Liver (tissue), 2 donors: Measurements from ENCODE around the gene SHLD1.

Experiments
- GABPA ChIP-seq, 2 donors: IDR thresholded peaks in 1 of 2; conservative IDR thresholded peaks in 1 of 2; 2 replicates each; pipeline ENCODE4 v1.6.1; 2016; ENCODE audit warnings: antibody characterized with exemption in 2 of 2, mild to moderate bottlenecking in 1 of 2, moderate library complexity in 1 of 2
- HNF4G ChIP-seq: IDR thresholded peaks from 2 replicates; pipeline ENCODE4 v1.6.1; 2016; ENCODE audit warnings: antibody characterized with exemption
- JUND ChIP-seq, 2 donors: IDR thresholded peaks; 2 replicates each; pipeline ENCODE4 v1.6.1; 2016; ENCODE audit warnings: antibody characterized with exemption in 2 of 2
- NR2F2 ChIP-seq: IDR thresholded peaks from 2 replicates; pipeline ENCODE4 v1.6.1; 2016; ENCODE audit warnings: antibody characterized with exemption
- RAD21 ChIP-seq, 2 donors: IDR thresholded peaks; 2 replicates each; pipeline ENCODE4 v1.6.1; 2016; ENCODE audit warnings: antibody characterized with exemption in 2 of 2, mild to moderate bottlenecking in 2 of 2
- TF ChIP-seq, protein P1 (sequence below): IDR thresholded peaks from 2 replicates; pipeline ENCODE4 v1.6.1; 2016; ENCODE audit warnings: antibody characterized with exemption, mild to moderate bottlenecking
- donor health status: healthy.

- TF ChIP-seq NR2F2 (no peak), JUND (IDR thresholded peaks at IDR 0.05) (no peak), HNF4G (no peak), GABPA (IDR thresholded peaks at IDR 0.05 in 1 of 2, conservative IDR thresholded peaks at IDR 0.05 in 1 of 2) (no peak), RAD21 (IDR thresholded peaks at IDR 0.05) (no peak)
- TF ChIP-seq, protein P1, sequence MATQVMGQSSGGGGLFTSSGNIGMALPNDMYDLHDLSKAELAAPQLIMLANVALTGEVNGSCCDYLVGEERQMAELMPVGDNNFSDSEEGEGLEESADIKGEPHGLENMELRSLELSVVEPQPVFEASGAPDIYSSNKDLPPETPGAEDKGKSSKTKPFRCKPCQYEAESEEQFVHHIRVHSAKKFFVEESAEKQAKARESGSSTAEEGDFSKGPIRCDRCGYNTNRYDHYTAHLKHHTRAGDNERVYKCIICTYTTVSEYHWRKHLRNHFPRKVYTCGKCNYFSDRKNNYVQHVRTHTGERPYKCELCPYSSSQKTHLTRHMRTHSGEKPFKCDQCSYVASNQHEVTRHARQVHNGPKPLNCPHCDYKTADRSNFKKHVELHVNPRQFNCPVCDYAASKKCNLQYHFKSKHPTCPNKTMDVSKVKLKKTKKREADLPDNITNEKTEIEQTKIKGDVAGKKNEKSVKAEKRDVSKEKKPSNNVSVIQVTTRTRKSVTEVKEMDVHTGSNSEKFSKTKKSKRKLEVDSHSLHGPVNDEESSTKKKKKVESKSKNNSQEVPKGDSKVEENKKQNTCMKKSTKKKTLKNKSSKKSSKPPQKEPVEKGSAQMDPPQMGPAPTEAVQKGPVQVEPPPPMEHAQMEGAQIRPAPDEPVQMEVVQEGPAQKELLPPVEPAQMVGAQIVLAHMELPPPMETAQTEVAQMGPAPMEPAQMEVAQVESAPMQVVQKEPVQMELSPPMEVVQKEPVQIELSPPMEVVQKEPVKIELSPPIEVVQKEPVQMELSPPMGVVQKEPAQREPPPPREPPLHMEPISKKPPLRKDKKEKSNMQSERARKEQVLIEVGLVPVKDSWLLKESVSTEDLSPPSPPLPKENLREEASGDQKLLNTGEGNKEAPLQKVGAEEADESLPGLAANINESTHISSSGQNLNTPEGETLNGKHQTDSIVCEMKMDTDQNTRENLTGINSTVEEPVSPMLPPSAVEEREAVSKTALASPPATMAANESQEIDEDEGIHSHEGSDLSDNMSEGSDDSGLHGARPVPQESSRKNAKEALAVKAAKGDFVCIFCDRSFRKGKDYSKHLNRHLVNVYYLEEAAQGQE, result no peak
Observed at GRCh38 chr20:5863040-5863833, 113.0 kb downstream of the SHLD1 start.
